ENCODE measurements around the gene PEX14. TPM values are rescaled to one million over a fixed set of nuclear protein-coding genes. Genes with fewer than 3 reads are reported as not detected.

The PEX14 gene
- total RNA-seq, 4 donors from 2014 or later: 16.3 to 29.7 (median 26.2) TPM

- Histone ChIP-seq H3K4me3 (no peak overlapping the region), H3K36me3 (peaks cover 0 to 16% (median 0%) of the 10 kb centered on the region in 3 donors), H3K27me3 (no peaks in the 10 kb centered on the region), H3K27ac (no peak overlapping the region), H3K9me3 (no peaks in the 10 kb centered on the region), H3K4me1 (no peaks in the 10 kb centered on the region)
- no peak for TF ChIP-seq CTCF (IDR thresholded peaks at IDR 0.05)
- no peak for TF ChIP-seq POLR2A (IDR thresholded peaks at IDR 0.05)
- peak in 1 of 3 donors; percentile 35 for DNase-seq
Measured at GRCh38 chr1:10629816-10630571, 155.2 kb downstream of the PEX14 start.

DNA sequence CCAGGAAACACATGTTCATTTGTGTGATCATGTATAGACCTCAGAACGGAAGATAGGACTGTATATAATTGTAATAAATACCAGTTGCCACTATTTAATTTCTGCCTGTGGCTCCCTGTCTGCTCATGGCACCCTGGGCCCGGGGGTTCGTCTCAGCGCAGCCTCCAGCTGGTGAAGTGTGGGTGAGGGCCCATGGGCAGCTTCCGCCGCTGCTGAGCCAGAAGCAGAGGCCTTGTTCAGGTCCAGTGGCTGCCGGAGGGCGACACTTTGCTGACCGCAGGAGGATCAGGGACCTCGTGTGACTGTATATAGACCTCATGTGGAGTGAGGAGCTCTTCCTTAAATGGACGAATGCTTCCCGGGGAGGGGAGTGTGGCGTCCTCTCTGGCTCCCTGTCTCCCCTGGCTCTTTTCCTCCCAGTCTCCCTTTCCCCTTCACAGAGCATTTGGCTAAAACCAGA lies 155.9 kb downstream of the PEX14 start:
- no peak overlapping the region for H3K4me3 ChIP-seq
- H3K27me3 ChIP-seq: no peaks in the 10 kb centered on the region
- DNase-seq: peak in 1 of 3 donors; percentile 27
- no peak overlapping the region for H3K27ac ChIP-seq
- H3K36me3 ChIP-seq: peaks cover 0 to 11% (median 0%) of the 10 kb centered on the region in 3 donors
- H3K4me1 ChIP-seq: no peaks in the 10 kb centered on the region
- TF ChIP-seq CTCF (IDR thresholded peaks at IDR 0.05) (no peak), POLR2A (IDR thresholded peaks at IDR 0.05) (no peak)
- H3K9me3 ChIP-seq: no peaks in the 10 kb centered on the region

DNA sequence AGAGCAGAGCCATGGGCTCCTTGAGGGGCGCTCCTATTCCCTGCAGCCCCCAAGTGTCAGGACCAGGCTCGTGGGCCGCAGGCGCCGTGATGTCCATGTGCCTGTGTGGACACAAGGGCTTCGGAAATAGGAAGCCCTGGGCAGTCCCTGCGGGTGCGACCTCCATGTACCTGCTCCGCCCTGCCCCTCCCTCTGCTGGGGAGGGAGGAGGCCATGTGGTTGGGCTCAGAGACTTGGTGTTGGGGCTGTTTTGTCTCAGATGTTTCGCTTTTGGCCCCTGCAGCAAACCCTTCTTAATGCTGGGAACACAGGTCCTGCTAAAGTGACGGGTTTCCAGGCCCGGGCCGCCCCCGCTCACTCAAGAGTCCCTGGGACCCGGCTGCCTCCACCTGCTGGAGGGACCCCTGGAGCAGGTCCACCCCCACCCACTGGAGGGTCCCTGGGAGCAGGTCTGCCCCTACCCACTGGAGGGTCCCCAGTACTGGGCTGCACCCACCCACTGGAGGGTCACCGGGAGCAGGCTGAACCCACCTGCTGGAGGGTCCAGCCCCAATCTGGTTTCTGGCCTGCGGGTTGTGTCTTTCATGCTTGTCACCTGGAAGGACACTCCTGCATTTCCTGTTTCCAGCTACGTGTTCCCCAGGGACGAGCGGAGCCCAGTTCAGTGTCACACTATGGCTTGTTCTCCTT lies 156.5 kb downstream of the PEX14 start:
- peaks cover 0 to 11% (median 0%) of the 10 kb centered on the region in 3 donors for H3K36me3 ChIP-seq
- DNase-seq: peak in 1 of 3 donors; percentile 34
- TF ChIP-seq CTCF (IDR thresholded peaks at IDR 0.05): no peak
- no peak for TF ChIP-seq POLR2A (IDR thresholded peaks at IDR 0.05)
- H3K27me3 ChIP-seq: no peaks in the 10 kb centered on the region
- H3K27ac ChIP-seq: peak overlapping the region in 1 of 4 donors; percentile 10
- no peak overlapping the region for H3K4me3 ChIP-seq
- no peaks in the 10 kb centered on the region for H3K9me3 ChIP-seq
- peaks cover 0 to 3% (median 0%) of the 10 kb centered on the region in 4 donors for H3K4me1 ChIP-seq

DNA sequence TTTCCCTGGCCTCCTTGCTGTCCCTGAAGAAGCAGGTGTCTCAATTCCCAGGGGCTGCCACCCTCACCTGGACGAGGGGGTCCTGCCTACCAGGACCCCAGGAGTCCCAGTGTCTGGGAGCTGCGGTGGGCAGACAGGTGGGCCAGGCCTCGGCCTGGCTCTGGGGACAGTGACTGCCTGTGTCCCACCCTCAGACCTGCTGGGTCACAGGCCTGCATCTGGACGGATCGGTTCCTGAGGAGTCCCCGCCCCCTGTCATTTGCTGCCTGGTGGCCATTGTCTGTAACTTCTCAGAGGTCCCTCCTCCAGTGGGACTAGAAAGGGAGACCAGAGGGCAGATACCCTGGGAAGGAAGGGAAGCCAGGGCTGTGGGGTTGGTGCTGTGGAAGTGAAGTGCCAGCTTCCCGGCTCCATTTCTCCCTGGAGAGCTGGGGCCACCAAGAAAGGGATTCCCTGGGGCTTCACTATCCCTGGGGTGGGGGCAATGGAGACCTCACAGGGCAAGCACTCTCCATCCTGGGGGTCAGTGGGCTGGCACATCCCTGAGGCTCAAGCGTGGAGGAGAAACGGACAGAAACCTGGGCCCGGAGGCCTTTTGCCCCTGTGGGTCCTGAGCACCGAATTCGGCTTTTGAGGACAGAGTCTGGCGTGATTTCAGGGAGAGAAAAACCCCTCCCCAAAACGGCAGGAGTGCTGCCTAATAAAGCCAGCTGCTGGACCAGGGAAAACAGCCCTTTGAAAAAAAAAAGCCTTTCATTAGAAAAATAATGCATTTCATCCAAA lies 157.3 kb downstream of the PEX14 start:
- H3K4me1 ChIP-seq: peaks cover 0 to 3% (median 0%) of the 10 kb centered on the region in 4 donors

More for the DNA sequence above, 157.3 kb downstream of the PEX14 start:
- no peak overlapping the region for H3K4me3 ChIP-seq
- H3K27ac ChIP-seq: peak overlapping the region in 1 of 4 donors; percentile 10
- DNase-seq: peak in 1 of 3 donors; percentile 34
- H3K36me3 ChIP-seq: peaks cover 0 to 11% (median 0%) of the 10 kb centered on the region in 3 donors
- no peaks in the 10 kb centered on the region for H3K27me3 ChIP-seq
- H3K9me3 ChIP-seq: no peaks in the 10 kb centered on the region
- no peak for TF ChIP-seq POLR2A (IDR thresholded peaks at IDR 0.05)
- no peak for TF ChIP-seq CTCF (IDR thresholded peaks at IDR 0.05)
